ENCODE measurements around the gene PDHA1.

Gene PDHA1

DNA sequence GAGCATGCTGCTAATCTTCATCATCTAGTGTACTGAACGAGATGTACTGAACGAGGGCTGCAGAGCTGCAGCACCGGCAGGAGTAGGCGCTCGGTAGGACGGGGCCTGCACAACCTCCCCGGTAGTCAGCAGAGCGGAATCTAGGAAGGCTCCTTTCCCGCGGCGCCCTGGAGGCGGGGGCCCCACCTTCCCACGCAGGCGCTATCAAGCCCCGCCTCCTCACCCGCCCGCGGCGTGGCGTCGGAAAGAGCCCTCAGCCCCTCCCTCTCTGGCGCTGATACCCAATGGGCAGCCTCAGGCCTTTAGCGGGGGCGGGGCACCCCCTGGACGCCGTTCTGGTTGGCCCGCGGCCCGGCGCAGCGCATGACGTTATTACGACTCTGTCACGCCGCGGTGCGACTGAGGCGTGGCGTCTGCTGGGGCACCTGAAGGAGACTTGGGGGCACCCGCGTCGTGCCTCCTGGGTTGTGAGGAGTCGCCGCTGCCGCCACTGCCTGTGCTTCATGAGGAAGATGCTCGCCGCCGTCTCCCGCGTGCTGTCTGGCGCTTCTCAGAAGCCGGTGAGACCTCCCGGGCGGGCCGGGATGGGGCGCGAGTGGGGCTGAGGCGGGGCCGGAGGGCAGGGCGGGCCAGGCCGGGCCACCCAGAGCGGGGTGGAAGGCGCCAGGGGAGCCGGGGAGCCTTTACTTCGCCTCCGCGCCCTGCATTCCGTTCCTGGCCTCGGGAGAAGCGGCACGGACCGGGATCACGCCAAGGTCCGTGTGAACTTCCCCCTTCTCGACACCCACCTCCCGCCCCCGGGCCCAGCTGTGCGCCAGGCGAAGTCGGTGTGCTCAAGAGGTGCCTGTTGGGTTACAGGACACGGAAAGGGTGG lies at the start of gene PDHA1:
PDHA1 (plus strand) TSS at position 393 of the 874 bp plus-strand sequence; CDS start at position 504, 111 bp downstream.
- peak; percentile 86 for DNase-seq (ENCODE audit: low read depth, low spot score)

DNA sequence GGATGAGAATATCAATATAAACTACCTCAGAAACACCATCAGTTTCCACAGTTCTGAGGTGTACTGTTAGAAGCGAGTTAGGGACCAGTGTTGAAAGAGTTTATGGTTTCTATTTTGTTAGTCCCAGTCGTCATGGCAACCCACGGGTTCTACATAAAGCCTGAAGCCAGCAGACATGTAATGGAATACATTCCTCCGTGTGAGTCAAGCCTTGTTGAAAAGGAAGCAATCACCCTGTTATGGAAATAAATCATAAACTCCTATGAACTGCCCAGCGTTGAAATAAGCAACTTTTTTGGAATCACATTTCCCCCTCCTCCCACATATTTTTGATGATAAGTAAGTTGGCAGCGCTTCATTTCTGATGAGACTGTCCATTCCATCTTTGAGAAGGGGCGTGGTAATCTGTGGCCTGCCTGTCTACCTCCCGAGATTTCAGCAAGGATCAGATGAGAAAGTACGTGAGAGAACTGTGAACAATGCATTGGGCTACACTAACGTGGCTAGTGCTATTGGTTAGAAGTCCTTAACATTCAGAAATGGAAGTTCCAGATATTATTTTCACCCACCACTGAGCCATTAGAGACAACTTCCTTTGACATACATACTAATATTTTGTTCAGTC lies 40.4 kb upstream of the PDHA1 start:
- DNase-seq (ENCODE audit: low read depth, low spot score), result no peak

DNA sequence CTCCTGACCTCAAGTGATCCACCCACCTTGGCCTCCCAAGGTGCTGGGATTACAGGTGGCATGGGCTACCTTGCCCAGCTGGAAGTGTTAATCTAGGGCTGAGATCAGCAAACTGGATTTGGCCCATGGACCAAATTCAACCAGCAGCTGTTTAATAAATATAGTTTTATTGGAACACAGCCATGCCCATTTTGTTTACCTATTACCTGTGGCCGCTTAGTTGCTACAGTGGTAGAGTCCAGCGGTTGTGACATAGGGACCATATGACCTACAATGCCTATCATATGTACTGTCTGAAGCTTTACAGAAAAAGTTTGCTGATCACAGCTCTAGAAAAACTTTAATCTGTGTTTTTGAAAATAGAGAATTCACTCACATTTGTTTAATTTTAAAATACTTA lies 17.2 kb upstream of the PDHA1 start:
- DNase-seq (ENCODE audit: low read depth, low spot score), result no peak

DNA sequence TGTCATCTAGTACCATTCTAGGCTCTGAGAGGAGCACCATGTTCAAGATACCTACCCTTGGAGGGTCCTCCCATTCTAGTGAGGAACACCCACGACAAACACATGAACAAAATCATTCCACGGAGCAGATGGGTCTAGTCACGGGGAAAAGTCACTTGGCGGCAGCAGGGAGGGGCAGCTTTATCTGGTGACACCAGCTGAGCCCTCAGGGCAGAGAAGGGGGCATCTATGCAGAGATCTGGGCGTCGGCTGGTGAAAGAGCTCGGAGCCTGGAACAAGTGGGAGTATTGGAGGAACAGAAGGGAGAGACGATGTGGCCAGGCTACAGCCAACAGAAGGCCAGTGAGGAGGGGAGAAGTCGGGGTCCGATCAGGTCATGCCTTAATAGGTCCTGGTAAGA lies 11.9 kb upstream of the PDHA1 start:
- DNase-seq (ENCODE audit: low read depth, low spot score), result no peak

DNA sequence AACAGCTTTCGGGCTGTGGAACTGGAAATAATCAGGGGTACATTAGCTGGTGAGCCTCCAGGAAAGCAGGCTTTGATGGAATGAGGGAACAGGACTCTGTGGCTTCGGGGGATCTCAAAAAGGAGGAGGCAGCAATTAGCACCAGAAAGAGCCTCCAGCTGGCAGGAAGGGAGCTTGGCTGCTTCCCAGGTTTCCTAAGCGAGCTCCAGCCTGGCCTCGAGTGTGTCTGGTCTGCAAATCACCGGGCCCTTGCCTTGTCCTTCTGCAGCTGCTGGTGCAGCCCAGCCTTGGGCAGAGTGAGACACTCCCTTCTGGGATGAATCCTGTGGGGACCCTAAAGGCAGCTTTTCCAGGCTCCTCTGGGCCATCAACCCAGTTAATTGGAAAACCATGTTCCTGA lies 10.7 kb upstream of the PDHA1 start:
- no peak for DNase-seq (ENCODE audit: low read depth, low spot score)

DNA sequence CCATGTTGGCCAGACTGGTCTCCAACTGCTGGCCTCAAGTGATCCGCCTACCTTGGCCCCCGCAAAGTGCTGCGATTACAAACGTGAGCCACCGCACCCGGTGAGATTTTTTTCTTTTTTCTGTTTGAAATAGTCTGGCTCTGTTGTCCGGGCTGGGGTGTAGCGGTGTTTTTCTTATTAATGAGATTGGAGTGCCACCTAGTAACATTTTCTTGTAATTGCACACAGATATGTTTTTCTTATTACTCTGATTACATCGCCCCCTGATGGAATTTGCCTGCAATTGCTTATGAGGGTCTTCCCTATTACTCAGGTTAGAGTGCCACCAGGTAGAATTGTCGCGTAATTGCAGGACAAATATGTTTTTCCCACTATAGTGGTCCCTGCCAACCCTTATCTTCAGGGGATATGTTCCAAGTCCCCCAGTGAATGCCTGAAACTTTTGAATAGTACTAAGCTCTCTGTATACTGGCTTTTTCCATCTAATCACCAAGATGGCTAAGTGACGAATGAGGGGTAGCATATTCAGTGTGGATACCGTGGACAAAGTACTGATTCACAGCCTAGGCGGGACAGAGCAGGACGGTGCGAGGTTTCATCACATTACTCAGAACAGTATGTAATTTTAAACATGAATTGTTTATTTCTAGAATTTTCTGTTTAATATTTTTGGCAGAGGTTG lies 8.6 kb upstream of the PDHA1 start:
- no peak for DNase-seq (ENCODE audit: low read depth, low spot score)

DNA sequence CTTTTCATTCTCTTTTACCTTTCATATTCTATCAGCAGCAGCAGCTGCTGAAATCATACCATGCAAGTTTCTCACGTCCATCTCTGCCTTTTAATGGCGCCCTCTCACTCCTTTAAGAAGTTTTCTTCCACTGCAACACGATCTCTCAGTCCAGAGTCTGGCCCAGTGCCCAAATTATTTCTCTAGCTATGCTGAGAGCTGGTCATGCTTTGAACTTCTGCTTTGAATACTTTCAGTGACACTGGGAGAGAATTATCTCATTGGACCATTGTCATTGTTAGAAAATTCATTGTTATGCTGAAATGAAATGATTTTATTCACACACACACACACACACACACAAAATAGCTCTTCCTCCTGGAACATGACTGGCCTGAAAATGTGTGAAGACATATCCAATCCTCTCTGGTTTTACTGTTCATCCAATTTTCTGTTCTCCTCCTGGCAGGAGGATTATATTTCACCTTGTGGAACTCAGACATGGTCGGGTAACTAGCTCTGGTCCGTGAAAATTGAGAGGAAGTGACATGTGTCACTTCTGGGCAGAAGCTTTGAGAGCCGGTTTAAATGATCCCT lies 1.3 kb upstream of the PDHA1 start:
- DNase-seq (ENCODE audit: low read depth, low spot score), result no peak

DNA sequence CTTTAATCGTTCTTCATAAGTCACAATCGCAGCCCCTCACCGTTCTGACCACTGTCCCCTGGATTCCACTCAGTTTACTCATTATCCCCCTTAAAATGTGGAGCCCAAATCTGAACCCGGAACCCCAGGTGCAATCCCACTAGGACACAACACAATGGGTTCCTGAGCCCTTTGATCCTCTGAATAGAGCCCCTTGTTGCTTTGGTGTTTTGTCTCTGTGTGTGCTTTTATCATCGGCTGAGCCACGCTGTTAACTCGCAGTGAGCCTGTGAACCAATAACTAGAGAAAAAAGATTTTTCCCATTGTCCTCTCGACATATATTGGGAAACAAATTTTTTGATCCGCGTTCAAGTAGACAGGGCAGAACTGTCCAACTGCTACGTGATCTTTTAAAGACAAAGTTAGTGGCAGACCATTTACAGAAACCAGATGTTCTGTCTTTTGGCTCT lies 617 bp upstream of the PDHA1 start:
- no peak for DNase-seq (ENCODE audit: low read depth, low spot score)

DNA sequence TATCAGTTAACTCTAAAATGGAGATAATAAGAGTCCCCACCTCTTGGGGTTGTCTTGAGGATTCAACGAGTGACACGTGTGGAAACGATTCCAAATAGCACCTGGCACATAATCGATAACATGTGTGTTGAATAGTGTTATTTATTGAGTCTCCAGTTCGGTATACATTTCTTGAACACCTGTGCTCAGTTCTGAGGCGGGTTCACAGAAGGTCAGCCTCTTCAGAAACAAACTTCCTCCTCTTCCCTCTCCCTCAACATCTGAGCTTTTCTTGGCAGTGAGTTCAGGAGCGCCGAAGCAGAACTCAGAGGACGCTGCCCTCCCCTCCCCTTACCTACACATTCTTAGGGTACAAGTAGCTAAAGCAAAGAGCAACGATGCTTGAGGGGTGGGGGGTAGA lies 934 bp downstream of the PDHA1 start:
- no peak for DNase-seq (ENCODE audit: low read depth, low spot score)

DNA sequence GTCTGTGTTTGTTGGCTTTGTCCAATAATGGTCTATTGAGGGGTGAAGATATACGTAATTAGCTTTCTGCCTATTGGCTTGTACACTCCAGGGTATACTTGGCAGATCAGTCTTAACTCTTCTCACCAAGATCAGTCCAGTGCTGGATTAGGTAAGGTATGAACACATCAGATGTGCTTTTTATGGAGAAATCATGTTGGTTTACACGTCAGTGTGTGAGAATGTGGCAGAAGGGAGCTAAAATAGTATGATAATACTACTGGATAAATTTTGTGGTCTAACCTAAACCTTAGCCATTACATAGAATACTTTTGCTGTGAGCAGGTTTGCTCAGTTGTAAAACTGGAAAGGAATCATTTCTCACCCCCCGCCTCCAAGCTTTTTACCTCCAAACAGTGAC lies 4.2 kb downstream of the PDHA1 start:
- DNase-seq (ENCODE audit: low read depth, low spot score), result no peak

DNA sequence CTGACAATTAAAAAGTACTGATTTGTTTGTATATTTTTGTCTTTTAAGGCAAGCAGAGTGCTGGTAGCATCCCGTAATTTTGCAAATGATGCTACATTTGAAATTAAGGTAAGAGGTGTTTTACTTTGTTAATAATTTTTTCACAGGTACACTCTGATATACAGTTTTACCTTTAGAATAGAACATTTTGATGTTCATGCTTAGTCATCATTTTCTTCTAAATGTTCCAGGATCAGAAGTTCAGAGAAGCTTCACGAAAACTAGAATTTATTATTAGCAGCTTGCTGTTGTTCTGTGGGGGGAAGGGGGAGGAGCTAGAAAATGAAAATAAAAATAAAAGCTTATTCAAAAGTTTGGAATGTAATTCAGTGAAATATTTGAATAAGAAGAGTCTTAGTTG lies 5.5 kb downstream of the PDHA1 start:
- DNase-seq (ENCODE audit: low read depth, low spot score), result no peak

DNA sequence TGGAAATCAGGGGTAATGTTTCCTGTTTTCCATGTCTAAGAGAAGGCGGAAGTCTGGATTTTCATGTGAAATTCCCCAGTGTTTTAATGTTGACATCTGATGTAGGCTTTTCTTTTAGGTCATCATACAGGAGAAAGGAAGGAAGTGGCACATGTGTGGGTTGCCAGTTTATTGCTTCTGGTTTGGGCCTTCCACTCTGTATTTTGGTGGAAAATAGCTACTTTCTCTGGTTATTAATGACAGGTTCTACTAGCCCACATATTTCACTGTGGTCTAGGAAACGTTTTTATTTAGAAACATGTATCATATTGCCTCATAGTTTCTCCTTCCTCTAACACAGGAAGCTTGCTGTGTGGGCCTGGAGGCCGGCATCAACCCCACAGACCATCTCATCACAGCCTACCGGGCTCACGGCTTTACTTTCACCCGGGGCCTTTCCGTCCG lies 7.2 kb downstream of the PDHA1 start:
- no peak for DNase-seq (ENCODE audit: low read depth, low spot score)

DNA sequence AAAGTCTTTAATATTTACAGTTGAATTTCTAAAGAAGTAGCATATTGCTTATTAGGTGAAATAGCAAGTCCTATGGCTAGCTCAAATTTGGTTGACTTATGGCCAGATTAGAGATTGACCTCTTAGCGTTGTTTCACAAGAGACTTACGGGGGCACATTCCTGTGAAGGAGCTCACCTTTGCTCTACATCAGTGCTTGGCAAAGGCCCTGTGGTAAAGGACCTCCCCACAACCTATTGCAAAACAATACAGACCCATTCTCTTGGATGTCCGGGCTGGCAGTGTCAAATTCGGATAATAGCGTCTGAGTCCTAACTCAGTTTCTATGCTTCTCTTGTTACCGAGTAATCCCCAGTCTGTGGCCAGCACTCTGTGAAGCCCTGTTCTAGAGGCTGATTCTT lies 10.9 kb downstream of the PDHA1 start:
- DNase-seq (ENCODE audit: low read depth, low spot score), result no peak

DNA sequence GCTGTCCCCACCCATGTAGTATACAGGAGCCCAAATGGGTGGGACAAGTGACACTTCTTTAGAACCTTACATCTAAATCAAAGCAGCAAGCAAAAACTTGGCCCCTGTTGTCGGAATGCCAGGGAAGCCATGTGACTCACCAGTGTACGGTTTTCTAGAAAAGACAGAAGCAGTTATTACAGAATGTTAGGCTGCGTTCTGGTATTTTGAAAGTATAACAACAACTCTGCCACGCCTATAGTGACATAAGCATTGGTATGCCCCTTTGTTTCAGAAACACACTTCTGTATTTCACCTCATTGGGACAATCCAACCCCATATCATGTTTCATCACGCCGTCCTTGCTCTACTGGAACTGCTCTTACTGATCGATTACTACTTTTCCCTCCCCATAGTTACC lies 14.8 kb downstream of the PDHA1 start:
- DNase-seq (ENCODE audit: low read depth, low spot score), result no peak

DNA sequence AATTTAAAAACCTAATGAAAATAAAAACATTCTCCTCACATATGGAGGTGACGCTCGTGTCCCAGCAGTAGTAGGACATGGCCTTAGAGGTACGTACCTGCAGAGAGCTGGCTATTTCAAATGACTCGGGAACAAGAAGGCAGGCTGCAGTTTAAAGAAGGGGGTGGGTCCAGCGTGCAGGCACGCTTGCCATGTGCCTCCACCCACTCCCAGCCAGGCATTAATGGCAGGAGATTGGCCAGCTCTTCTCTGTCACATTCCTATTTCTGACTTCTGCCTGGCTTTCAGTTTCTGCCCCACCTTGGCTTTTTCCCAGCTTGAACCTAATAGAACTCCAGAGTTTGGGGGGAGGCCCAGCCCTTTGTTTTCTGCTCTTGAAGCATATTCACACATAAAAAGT lies 17.2 kb downstream of the PDHA1 start:
- DNase-seq (ENCODE audit: low read depth, low spot score), result no peak

DNA sequence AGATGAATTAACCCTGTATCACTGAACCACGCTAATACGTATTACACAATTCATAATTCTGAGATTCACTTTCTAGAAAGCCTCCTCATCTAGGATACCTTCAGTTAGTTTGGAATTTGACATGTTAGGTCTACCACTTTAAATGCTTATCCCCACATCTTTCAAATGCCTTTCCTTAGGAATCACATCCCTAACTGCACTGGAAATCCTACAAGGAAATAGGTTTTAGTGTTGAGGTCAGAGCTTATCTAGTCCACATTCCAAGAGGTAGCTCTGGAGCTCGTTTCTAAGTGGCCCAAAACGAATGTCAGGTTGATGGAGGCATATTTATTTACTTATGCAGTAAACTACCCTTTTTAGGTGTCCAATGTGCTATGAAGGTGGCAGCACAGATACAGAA lies 18.0 kb downstream of the PDHA1 start:
- DNase-seq (ENCODE audit: low read depth, low spot score), result no peak

DNA sequence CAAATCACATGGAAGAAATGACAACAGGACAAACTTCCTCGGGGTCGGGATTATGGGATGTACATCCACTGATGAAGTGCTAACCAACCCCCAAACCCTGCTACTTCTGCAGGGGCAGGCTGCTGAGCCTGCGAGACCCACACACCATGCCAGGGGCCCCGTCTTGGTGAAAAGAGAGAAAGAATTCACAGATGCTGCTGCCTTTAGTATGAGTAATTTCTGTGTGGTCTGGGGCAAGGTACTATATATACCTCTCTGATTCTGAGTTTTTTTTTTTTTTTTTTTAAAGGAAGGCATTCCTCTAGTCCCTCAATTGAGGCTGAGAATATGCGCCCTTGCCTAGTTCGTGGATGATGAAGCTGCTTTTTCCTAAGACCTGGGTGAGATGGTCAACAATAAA lies 24.8 kb downstream of the PDHA1 start:
- DNase-seq (ENCODE audit: low read depth, low spot score), result no peak

DNA sequence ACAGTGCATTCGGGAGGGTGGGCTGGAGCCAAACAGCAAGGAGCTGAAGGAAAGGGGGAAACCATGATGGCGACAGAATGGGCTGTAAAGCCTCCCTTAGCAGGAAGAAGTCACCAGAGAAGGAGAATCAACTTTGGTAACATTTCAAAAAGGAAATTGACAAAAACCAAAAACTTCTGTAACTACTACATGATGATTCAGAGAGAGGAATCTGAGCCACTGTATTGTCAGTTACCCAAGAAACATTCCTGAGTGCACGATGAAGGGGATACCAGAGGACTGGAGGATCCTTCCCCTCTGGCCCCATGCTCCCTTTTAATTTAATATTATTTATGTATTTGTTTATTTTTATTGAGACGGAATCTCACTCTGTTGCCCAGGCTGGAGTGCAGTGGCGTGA lies 26.3 kb downstream of the PDHA1 start:
- no peak for DNase-seq (ENCODE audit: low read depth, low spot score)

DNA sequence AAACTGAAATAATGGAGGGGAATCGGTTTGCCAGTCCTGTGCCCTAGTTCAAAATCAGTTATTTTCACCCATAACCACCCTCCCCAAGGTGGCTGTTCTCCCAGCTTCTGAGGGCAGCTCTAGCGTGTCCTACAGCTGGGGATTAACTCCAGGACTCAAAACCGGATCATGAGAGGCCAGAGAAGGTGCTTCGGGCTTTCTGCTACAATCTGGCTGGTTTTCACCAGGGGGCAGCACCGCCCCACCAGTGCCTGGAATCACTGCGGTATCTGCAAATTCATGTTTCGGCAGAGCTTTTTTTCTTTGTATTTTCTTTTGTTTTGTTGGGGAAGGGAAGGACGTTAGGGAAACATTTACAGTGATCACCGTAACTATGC lies 28.4 kb downstream of the PDHA1 start:
- peak; percentile 17 for DNase-seq (ENCODE audit: low read depth, low spot score)

DNA sequence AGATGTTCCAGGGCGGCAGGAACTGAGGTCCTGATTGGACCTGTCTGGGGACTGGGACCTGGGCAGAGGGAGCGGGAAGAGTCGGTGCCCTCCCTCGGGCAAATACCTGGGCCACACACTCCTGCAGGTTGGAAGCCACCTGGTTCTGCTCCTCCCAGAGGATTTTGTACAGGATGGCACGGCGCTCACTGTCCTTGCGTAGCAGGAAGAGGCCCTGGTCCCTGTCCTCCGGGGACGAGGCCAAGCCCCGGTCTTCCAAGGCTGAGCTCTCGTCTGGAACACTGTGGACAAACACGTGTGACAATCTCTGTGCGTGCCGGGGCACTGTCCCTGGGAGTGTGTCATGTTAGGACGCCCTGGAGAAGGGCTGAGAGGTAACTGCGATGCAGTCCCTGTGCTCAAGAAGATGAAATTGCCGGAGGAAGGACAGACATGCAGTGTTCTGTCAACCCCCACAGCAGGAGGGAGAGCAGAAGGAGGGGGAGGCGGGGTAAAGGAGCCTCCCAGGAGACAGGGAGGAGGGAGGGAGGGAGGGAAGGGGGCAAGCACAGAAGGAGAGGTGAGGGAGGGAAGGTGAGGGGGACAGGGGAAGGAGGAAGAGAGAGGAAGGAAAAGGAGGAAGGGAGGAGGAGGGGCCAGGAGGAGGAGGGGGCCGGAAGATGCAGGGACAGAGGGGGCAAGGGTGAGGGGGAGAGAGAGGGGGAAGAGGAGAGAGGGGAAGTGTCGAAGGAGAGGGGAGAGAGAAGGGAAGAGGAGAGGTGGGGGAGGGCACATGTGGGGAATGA lies 29.0 kb downstream of the PDHA1 start:
- no peak for DNase-seq (ENCODE audit: low read depth, low spot score)

DNA sequence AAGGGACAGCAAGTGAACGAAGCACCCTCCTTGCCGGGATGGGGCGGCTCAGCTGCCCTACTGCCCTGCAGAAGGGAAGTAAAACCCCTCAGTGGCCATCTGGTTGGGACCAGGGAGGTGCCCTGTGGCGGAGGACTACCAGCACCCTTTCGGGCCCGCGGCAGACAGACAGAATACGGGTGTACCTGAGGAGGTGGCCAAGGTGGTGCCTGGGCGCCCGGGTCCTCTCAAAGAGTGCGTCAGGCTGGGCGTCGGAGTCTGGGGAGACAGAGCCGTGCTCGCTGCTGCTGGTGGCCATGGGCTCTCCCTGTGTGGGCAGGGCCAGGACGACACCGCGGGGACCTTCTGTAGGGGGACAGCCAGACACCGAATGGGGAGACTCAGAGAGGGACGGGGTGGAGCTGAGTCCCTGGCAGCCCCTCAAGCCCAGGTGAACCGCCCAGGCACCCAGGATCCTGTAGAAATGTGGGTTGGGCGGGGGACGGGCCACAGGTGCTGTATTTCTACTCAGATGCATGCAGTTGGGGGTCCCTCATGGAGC lies 29.7 kb downstream of the PDHA1 start:
- DNase-seq (ENCODE audit: low read depth, low spot score), result no peak
